ENCODE measurements around the gene UMAD1. TPM values are rescaled to one million over a fixed set of nuclear protein-coding genes. Genes with fewer than 3 reads are reported as not detected.

The UMAD1 gene
- total and polyA plus RNA-seq, 2 of the 4 experiments (the other 2 are of a cell fraction) = 5.2 to 8.4 TPM

DNA sequence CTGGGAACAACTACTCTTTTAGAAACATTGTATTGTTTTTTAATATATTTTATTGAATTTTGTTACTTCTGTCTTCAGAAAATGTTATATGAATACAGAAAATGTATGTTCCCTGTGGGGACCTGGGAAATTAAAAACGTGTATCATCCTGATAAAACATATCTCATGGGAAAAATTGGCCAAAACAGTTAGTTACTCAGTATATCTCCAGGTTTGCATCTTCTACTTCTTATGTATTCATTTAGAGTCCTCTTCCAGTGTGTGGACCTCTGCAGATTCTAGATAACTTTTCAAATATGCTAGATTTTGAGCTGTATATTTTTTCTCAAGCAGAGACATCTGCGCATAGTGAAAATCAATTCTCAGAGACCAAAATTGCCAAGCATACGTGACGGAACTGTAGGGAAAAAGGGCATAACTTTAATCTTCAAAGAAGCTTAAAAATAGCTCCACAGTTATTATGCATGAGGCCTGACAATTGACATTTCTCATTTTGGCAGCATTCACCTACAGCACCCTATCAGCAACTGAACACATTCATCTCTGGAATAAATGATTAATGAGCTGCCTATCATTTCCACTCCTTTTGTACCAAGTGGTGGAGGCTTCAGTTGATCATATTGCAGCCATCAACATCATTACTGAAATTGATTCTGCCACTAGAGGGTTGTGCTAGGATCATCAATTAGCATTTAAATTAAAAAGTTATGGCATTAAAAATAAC lies 26.4 kb upstream of the UMAD1 start:
- H2BK20ac ChIP-seq (ENCODE audit: low read depth, low read length) = no peak overlapping the region
- WGBS, 2 experiments (ENCODE audit: extremely low coverage in 2 of 2, insufficient read length in 1 of 2) = no CpG with 5 or more reads among the region's 4 CpGs
- H3K9ac ChIP-seq (ENCODE audit: low read depth, low read length) = no peak overlapping the region
- H3K9me3 ChIP-seq (ENCODE audit: control insufficient read depth, insufficient read depth, low read length) = no peaks in the 10 kb centered on the region
- no peak overlapping the region for H4K5ac ChIP-seq (ENCODE audit: low read depth, low read length)
- no peak overlapping the region for H3K4ac ChIP-seq (ENCODE audit: low read depth, low read length)
- in situ Hi-C loops (cut with MboI; ENCODE audit: low sequenced_read_pairs) = no loop called here
- dilution Hi-C loops (cut with HindIII; ENCODE audit: low sequenced_read_pairs, unreplicated experiment) = no loop called here
- intact Hi-C loops (cut with micrococcal nuclease) = no loop called here
- no peak overlapping the region for H3K23ac ChIP-seq (ENCODE audit: low read depth, low read length)
- no peak overlapping the region for H2BK15ac ChIP-seq (ENCODE audit: low read depth, low read length)
- no peaks in the 10 kb centered on the region for H3K9me1 ChIP-seq (ENCODE audit: insufficient read depth, low read length)
- TF ChIP-seq CHD1 (IDR thresholded peaks at IDR 0.05; ENCODE audit: low read depth, low read length) (no peak), BHLHE40 (IDR thresholded peaks at IDR 0.05; ENCODE audit: low read depth, low read length) (no peak), USF2 (IDR thresholded peaks at IDR 0.05; ENCODE audit: low read depth, low read length) (no peak), SMC3 (IDR thresholded peaks at IDR 0.05; ENCODE audit: low read depth, low read length) (no peak), RFX5 (IDR thresholded peaks at IDR 0.05; ENCODE audit: low read depth, low read length) (no peak), RCOR1 (IDR thresholded peaks at IDR 0.05; ENCODE audit: insufficient replicate concordance, low read length) (no peak), FOS (IDR thresholded peaks at IDR 0.05; ENCODE audit: low read depth, low read length) (no peak), POLR2A (IDR thresholded peaks at IDR 0.05; ENCODE audit: low read depth, low read length) (no peak), MAZ (IDR thresholded peaks at IDR 0.05; ENCODE audit: borderline replicate concordance, low read depth, low read length) (no peak), CTCF (conservative IDR thresholded peaks at IDR 0.05; ENCODE audit: low read depth, low read length) (no peak), CEBPB (IDR thresholded peaks at IDR 0.05; ENCODE audit: low read depth, low read length) (no peak), NFE2L2 (IDR thresholded peaks at IDR 0.05; ENCODE audit: low read depth, low read length) (no peak), MXI1 (IDR thresholded peaks at IDR 0.05; ENCODE audit: borderline replicate concordance, low read depth, low read length) (no peak), MAFK (IDR thresholded peaks at IDR 0.05; ENCODE audit: low read depth, low read length) (no peak)
- TF ChIP-seq, protein P1, sequence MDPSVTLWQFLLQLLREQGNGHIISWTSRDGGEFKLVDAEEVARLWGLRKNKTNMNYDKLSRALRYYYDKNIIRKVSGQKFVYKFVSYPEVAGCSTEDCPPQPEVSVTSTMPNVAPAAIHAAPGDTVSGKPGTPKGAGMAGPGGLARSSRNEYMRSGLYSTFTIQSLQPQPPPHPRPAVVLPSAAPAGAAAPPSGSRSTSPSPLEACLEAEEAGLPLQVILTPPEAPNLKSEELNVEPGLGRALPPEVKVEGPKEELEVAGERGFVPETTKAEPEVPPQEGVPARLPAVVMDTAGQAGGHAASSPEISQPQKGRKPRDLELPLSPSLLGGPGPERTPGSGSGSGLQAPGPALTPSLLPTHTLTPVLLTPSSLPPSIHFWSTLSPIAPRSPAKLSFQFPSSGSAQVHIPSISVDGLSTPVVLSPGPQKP (IDR thresholded peaks at IDR 0.05; ENCODE audit: borderline replicate concordance, low read depth, low read length) = no peak
- no peak overlapping the region for H2BK120ac ChIP-seq (ENCODE audit: low read depth, low read length)
- no peak overlapping the region for H3K18ac ChIP-seq (ENCODE audit: low read depth, low read length)
- H3K27me3 ChIP-seq (ENCODE audit: control insufficient read depth, insufficient read depth, low read length) = no peaks in the 10 kb centered on the region
- H3K14ac ChIP-seq (replicated peaks; ENCODE audit: low read depth, low read length) = no peak overlapping the region
- H3K4me2 ChIP-seq (ENCODE audit: low read depth, low read length) = no peak overlapping the region
- no peak overlapping the region for H2AK5ac ChIP-seq (ENCODE audit: low read depth, low read length)
- H3K4me3 ChIP-seq (ENCODE audit: insufficient read depth, low read depth, low read length) = no peak overlapping the region
- ChIA-PET POLR2A (ENCODE audit: unreplicated experiment) (no interaction called here), CTCF (no interaction called here)
- no peak overlapping the region for H2AFZ ChIP-seq (replicated peaks; ENCODE audit: low read length, poor library complexity)
- DNase-seq (no peak), ATAC-seq (ENCODE audit: low read depth) (no peak)
- no peak overlapping the region for H4K8ac ChIP-seq (ENCODE audit: low read depth in 2 of 2, low read length in 2 of 2)
- no peaks in the 10 kb centered on the region for H3K4me1 ChIP-seq (ENCODE audit: control insufficient read depth, insufficient read depth, low read length)
- H4K20me1 ChIP-seq (ENCODE audit: insufficient read depth, low read length) = no peaks in the 10 kb centered on the region
- H2AK9ac ChIP-seq (replicated peaks; ENCODE audit: low read depth, low read length, poor library complexity) = no peak overlapping the region
- no peak overlapping the region for H3K27ac ChIP-seq (ENCODE audit: insufficient read depth, low read length)
- no peak overlapping the region for H4K91ac ChIP-seq (ENCODE audit: insufficient read depth, low read depth, low read length)
- no peaks in the 10 kb centered on the region for H3K79me1 ChIP-seq (ENCODE audit: low read depth in 1 of 2, low read length in 2 of 2)
- no peaks in the 10 kb centered on the region for H3K36me3 ChIP-seq (ENCODE audit: control insufficient read depth, insufficient read depth, low read length)
- no peak overlapping the region for H3K56ac ChIP-seq (ENCODE audit: extremely low read depth, insufficient read depth, low read length)
- no TSS peak for BruUV-seq (replicated peaks)
- no peak overlapping the region for H2BK5ac ChIP-seq (ENCODE audit: low read depth, low read length, poor library complexity, severe bottlenecking)
